COLO829 (cell line): ENCODE measurements around the gene STRAP.
"Not testable (repeated sequence)": the region's sequence is repeated elsewhere in the genome, so short reads cannot be mapped to it uniquely, and the experiment has no call there.

Experiments used
- DNase-seq: peaks from one replicate; pipeline ENCODE4 v3.0.0; 2012; ENCODE audit warnings: low spot score

STRAP gene

DNA sequence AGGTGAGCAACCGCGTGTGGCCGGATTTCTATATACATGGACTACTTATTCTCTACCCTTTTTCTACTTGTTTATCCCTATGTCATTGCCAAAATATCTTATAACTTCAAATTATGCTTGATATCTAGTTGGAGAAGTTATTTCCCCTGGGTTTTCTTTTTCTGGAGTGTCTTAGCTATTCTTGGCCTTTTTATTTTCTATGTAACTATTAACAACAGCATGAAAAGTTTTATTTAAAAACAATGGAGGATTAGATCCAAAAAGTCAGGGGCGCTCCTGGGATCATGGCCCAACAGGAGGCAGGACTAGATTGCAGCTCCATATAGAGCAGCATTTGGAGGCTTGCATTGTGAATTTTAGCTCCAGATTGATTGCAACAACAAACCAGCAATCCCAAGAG is 8.6 kb upstream of the STRAP start:
- DNase-seq = no peak

DNA sequence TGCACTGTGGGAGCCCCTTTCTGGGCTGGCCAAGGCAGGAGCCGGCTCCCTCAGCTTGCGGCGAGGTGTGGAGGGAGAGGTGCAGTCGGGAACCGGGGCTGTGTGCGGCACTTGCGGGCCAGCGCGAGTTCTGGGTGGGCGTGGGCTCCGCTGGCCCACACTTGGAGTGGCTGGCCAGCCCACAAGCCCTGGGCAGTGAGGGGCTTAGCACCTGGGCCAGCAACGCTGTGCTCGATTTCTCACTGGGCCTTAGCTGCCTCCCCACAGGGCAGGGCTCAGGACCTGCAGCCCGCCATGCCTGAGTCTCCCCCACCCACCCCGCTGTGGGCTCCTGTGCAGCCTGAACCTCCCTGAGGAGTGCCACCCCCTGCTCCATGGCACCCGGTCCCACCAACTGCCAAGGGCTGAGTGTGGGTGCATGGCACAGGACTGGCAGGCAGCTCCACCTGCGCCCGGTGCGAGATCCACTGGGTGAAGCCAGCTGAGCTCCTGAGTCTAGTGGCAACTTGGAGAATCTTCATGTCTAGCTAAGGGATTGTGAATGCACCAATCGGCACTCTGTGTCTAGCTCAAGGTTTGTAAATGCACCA is 7.5 kb upstream of the STRAP start:
- not testable (repeated sequence) for DNase-seq

DNA sequence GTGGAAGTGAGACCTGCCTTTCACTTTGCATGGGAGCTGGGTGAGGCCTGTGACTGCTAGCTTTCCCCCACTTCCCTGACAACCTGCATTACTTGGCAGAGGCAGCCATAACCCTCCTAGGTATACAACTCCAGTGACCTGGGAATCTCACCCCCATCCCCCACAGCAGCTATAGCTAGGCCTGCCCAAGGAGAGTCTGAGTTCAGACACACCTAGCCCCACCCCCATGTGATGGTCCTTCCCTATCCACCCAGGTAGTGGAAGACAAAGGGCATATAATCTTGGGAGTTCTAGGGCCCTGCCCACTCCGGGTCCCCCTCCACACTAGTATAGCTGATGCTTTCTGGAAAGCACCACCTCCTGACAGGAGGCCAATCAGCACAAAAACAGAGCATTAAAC is 6.3 kb upstream of the STRAP start:
- DNase-seq = no peak

DNA sequence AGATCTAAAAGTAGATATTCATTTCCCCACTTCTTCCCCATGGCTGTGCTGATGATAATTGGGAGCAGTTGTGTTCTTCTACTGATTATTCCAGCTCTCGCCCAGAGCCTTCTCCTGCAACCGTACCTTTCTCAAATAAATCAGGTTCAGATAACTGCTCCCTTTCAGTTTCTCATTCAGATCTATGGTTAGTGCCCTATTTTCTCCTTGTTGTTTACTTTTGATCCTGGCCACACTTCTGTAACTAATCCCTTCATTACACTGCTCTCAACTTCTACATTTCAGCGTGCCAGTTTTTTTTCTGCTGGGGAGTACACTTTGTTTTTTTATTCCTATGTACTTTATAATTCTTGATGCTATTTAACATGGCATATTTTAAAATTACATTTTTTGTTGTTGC is 2.8 kb upstream of the STRAP start:
- no peak for DNase-seq

DNA sequence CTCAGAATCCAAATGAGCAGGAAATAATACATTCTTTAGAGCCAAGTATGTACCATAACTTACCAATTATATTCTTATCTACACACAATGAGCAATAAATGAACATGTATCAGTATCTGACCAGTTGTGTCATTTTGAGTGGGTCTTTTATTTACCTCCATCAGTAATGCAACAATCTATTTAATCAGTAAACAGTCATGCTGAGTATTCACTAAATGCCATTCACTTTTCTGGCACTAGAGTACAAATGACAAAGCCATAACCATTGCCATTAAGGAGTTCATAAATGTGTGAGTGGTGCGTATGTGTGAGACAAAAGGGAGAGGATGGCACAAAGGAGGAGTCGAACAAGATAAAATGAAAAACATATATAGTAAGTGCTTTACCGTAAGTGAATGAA is 1.5 kb upstream of the STRAP start:
- DNase-seq = no peak

DNA sequence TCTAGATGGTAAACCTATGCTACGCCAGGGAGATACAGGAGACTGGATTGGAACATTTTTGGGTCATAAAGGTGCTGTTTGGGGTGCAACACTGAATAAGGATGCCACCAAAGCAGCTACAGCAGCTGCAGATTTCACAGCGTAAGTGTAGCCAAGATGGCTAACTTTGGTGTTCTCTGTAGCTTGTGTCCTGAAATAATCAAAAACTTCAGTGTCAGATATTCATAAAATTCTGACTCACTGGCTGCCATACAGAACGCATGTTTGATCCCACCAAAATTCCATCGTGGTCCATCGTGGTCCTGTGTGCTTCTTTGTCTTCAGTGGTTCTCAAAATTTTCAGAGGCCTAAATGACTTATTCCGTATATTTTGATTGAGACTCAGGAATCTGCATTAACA is 1.3 kb downstream of the STRAP start:
- no peak for DNase-seq

DNA sequence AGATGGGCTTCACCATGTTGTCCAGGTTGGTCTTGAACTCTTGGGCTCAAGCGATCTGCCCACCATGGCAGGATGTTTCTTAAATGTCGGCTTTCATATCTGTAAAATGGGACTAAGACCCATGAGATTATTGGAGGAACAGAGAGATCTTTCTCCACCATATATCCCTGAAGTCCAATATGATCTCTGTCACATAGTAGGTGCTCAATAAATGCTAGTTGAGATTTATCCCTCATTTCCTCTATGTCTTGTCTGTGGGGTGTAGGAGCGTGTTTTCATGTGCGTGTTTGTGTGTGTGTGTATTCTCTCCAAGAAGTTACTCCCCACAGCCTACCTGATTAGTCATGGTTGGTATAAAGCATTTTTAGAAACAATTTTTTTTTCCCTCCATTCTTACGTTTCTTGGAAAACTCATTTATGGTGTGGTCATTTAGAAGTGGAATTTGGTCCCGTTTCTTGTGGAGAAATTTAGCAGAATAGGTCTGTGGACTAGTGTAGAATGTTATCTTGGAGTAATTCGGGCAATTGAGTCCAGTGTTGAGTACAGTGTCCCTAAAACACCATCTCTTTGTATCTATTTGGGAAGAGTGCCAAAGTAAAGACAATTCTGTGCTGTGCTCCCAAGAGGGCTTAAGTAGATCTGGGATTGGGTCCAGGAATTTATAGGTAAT is 4.3 kb downstream of the STRAP start:
- DNase-seq = peak; percentile 72

DNA sequence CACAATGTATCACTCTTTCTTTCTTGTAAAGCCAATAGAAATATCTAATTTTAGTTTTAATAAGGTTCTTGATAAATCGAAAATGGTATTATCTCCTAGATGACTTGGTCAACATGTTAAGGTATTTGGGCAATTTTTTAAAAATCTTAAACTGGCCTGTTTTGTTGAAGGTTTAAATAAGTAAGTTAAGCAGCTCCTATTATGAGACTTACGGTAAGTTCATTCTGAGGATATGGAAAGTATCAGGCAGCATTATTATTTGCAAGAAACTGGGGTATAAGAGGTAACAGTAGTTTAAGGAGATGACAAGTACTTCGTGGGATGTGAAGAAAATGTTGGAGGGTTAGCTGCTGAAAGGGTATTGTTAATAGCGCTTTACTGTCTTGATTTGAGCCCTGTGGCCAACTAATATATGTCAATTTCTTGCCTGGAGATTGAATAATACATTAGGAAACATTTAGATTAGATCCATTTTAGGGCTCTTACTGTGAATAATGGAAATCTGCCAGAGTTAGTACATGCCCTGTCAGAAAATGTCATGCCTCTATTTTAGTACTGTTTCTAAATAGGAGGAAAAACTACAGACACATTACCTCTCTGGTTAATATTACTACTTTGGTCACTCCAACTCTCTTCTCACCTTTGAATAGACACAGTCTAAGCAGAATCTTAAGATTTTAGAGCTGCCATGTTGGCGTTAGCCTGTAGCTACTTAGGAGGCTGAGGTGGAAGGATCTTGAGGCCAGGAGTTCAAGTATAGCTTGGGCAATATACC is 5.0 kb downstream of the STRAP start:
- no peak for DNase-seq

DNA sequence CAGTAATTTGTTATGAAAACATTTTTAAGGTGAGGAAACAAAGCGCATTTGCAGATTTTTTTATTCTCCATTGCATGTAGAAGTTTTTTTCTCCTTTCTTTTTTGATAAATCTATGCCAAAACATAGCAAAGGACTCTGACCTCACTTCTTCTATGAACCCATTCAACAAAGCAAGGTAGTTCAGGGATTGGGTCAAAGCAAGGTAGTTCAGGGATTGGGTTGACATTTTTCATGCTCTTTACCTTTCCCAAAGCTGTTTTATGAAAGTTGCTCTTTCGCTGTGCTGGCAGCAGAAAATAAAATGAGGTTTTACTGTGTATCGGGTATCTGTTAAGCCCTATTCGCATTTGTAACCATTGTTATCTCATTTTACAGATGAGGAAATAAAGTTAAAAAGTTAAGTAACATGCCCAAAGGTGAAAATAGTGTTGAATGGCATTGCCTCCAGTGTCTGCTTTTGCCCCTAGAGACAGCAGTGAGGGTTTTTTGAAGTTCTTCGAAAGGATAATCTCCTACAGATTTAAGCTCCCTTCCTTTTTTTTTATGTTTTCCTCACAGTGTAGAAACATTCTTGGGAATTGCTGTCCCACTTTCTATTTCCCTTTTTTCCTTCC is 10.6 kb downstream of the STRAP start:
- no peak for DNase-seq

DNA sequence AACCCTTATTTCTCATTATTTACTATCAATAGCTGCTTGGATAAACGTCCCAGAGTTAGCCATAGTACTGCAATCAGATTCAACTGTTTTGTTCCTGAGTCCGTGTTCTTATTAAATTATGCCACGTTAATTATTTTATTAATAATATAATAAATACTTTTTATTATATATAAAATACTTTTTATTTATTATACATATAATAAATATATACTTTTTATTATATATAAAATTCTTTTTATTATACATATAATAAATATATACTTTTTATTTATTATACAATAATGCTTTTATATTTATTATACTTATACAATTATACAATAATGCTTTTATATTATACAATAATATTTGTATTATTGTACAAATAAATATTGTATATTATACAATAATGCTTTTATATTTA is 11.1 kb downstream of the STRAP start:
- no peak for DNase-seq

DNA sequence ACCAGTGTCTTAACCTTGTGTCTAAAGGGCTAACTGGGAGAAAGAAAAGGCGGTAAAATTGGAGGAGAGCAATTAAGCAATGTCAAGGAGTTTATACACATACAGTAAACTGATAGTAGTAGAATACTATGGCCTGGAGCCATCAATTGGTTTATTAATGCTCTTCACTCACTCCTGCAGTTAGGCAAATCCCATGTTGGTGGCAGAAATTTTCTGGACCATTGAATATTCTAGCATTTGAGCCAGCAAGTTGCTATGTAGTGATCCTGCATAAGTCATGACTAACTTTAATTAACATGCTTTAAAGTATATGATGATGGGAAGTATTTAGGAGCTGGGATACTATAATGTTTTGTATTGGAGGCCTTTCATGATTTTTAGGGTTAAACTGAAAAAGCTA is 14.7 kb downstream of the STRAP start:
- DNase-seq = no peak

DNA sequence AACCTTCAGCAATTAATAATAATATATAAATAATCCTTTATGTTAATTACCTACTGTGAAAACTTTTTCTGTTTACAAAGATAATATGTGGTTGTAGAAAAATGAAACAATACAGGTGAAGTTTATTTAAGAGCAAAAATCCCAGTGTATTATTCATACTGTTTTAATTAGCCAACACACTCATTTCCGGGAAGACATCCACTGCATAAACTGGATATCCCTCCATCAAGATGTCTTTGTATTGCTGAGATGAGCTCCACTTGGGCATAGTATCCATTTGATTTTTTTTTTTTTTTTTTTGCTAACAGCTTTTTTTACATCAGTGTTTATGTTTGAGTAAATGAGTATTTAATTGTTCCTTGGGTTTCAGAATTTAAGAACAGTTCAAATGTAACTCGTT is 15.2 kb downstream of the STRAP start:
- DNase-seq = no peak

DNA sequence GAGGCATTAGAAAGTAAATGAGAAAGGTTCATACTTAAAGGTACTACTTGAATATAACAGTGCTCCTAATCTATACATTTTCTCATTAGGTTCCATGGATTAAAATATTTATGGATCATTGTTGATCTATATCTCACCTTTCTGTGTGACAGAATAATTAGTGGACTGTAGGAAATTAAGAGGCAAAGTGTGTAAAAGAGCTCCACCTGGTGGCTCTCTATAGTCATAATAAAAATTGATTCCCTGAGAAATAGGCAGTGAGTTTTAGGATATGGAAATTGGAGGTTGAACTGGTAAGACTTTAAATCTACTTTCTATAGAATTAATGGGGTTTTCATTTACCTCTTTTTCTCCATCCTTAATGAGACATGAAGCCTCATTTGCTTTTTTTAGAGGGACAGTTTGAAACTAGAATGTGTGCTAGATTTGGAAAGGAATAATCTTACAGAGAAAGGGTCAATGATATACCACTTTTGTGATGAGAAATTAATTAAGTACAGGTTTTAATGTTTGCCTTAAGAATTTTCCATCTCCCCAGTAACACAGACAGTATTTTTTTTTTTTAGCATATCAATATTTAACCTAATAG is 17.2 kb downstream of the STRAP start:
- DNase-seq = no peak

DNA sequence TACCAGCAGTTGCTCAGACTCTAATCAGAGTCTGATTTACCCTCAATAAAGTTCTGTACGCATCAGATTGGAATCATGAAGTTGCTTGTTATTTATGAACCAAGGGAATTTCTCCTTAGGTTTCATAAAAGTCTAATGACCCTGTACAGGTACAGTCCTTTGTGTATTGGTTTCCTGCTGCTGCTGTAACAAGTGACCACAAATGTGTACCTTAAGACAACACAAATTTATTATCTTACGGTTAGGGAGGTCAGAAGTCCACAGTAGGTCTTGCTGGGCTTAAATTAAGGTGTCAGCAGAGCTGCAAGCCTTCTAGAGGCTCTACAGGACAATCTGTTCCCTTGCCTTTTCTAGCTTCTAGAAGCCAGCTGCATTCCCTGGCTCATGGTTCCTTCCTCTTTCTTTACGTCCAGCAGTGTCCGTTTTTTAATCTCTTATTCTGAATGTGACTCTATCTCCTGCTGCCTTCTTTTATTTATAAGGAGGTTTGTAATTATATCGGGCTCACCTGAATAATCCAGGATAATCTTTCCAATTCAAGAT is 22.3 kb downstream of the STRAP start:
- DNase-seq = no peak

DNA sequence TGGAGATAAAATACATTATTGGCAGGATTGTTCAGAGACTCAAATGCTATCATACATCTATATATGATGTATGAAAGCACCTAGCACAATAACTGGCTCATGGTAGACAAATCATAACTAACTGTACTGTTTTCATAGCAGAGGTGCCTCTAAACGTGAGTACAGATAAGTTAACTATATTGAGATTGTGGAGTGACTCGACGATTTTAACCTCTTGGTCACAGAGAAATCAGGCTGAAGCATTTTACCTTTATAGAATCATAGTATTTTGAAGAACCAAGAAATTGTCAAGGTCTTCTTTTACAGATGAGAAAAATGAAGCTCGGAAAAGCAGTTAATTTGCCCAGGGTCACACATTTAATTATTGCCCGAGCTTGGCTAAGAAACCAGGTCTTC is 28.3 kb downstream of the STRAP start:
- no peak for DNase-seq

DNA sequence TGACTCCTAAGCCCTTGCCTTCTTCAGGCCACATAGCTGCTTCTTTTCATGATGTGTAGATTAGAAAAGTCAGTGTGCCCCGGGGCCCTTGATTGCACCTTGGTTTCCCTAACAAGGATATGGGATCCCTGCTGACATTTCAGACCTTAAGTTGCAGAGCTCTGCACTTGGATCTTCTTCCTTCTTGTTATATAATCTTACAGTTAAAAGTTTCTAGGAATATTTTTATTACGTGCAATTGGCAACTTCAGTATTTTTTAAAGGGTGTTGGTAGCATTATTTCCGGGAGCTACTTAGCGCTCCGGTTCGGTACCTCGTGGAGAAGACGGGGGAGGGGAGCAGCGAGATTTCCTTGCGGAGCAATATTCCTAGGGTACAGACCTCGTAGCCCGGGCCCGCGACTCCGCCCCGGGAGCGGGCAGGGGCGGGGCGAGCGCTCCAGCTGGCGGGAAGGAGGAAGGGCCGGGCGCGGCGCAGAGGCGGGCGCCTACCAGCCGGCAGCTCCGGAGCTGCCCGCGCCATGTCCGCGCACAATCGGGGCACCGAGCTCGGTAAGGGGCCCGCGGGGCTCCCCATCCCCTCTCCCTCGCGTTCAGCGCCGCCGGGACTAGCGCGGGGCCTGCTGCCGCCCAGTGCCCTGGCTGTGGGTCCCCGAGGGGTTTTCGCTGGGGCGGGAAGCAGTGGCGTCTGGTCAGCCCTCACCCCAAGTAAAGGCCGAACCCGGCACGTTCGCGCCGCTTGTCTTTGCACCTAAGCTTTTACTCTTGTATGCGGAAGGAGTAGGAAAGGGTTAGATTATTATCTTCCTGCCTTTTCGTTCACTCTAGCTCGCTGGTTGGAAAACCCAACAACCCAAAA is 28.9 kb downstream of the STRAP start, which contains the start of gene DERA:
Gene DERA (plus strand): TSS at position 469 of the 858 bp plus-strand sequence. CDS start 52 bp downstream, at position 521.
- DNase-seq = peak; percentile 50

DNA sequence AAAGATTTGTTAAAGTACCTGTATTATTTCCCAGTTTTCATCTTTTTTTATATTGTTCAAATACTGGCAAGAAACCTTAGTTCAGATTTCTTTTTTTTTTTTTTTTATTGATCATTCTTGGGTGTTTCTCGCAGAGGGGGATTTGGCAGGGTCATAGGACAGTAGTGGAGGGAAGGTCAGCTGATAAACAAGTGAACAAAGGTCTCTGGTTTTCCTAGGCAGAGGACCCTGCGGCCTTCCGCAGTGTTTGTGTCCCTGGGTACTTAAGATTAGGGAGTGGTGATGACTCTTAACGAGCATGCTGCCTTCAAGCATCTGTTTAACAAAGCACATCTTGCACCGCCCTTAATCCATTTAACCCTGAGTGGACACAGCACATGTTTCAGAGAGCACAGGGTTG is 29.7 kb downstream of the STRAP start:
- DNase-seq = not testable (repeated sequence)

DNA sequence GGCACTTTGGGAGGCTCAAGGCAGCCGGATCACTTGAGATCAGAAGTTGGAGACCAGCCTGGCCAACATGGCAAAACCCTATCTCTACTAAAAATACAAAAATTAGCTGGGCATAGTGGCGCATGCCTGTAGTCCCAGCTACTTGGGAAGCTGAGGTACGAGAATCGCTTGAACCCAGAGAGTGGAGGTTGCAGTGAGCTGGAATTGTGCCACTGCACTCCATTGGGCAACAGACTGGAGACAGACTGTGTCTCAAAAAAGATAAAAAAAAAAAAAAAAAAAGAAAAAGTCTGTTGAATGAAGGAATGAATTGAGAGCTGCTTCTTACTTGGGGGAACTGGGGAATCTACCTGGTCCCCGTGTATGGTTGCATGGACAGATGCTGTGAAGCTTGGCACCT is 31.9 kb downstream of the STRAP start:
- DNase-seq = not testable (repeated sequence)

DNA sequence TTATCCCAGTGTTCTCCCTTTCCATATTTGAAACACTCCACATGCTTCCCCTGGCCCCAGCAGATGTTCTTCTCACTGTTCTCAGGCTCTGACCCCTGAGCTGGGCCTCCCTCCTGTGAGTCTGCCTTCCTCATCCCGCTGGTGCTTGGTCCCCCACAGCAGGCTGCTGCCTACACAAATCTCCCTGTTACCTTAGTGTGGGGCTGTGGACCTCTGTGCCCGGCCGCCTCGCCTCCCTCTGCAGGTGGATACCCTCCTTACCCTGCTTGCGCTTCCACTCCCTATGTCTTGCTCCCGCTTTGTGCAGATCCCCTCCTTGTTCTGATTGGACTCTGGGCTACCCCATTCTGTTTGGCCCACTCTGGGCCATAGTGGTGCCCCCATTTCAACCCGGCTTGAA is 35.9 kb downstream of the STRAP start:
- DNase-seq = no peak

DNA sequence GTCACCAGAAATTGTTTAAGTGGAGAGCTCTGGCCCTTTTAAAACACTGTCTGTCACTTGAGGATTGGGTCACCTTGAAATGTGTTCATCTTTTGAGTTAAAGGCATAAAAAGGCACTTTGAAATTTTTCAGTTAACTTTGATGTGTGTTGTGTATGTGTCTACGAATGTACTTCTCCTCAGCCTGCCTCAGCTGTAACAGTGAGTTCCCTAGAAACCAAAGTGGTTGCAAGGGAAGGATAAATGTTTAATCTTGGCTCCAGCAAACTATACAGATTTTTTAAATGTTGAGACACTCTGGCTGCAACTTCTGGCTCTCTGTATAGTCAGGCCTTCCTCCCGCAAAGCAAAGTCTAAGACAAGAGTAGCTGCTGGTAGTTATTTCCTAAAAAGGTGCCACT is 37.2 kb downstream of the STRAP start:
- no peak for DNase-seq

DNA sequence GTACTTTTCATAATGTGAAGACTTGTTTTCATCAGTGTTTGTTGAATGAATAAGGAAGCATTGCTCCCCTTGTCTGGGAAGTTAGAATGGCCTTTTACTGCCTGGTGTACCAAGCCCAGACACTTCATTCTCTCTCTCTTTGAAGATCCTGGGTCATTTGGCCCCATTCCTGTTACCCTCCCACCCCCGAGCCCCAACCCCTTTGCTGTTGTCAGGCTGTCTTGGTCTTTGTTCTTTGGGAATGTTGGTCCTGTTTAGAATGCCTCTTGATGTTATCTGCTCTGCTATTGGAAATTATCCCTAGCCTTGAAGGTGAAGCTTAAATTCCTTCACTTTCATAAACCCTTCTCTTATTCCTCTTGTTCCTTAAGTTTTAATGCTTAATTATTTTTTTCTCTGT is 42.8 kb downstream of the STRAP start:
- DNase-seq = no peak
